T-helper 2 cell treated with Interferon-gamma antibody and Interleukin-4, amounts not matched to agents 100 ng/mL and 5 ng/mL, for 36 hours (primary cell): Measurements from ENCODE around the gene SIL1. TPM values are rescaled to one million over a fixed set of nuclear protein-coding genes. Genes with fewer than 3 reads are reported as not detected.
"Not testable (repeated sequence)": the region's sequence is repeated elsewhere in the genome, so short reads cannot be mapped to it uniquely, and the experiment has no call there.

ENCODE experiments used
- intact Hi-C: fragments of 100-400 bp; cut with micrococcal nuclease; formaldehyde crosslinking; loops from one replicate; pipeline ENCODE4 v1.15.1; 2023
- total RNA-seq: library from RNA; stranded (reverse); gene quantifications from 2 replicates; pipeline ENCODE4 v1.2.3, GENCODE V29; 2022

The SIL1 gene
- total RNA-seq, 1 donor from 2014 or later: 21.6 TPM

DNA sequence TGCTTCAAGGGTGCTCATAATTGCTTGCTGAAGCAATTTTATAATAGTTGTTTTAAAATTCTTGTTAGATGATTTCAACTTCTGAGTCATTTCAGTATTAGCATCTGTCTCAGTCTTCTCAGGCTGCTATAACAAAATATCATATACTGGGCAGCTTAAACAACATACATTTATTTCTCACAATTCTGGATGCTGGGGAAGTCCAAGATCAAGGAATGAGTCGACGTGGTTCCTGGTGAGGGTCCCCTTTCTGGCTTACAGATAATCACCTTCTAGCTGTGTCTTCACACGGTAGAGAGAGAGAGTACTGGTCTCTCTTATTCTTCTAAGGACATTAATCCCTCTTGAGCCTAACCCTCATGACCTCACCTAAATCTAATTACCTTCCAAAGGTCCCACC is 160.4 kb downstream of the SIL1 start:
- intact Hi-C loops: no loop called here

DNA sequence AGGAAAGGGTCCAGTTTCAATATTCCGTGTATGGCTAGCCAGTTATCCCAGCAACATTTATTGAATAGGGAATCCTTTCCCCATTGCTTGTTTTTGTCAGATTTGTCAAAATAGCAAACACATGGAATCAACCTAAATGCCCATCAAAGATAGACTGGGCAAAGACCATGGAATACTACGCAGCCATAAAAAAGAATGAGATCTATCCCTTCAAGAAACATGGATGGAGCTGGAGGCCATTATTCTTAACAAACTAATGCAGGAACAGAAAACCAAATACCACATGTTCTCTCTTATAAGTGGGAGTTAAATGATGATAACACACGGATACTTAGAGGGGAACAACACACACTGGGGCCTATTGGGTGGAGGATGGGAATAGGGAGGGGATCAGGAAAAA is 161.8 kb downstream of the SIL1 start:
- intact Hi-C loops: not testable (repeated sequence)

DNA sequence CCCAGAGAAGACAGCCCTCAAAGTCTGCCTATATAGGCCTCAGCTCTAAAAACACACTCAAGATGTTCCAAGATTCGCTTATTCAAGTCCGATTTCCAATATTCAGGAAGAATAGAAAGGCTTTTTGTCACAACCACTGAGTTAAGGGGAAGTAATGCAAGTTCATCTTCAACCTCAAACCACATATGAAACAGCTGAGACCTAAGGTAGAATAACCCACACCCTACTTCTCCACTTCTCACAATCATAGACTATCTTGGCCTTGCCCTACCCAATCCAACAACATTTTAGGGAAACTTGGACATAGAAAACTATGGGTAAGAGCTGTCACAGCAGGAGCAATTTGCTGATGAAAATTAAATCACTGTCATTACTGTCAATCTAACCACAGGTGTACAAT is 171.0 kb downstream of the SIL1 start:
- intact Hi-C loops: no loop called here

DNA sequence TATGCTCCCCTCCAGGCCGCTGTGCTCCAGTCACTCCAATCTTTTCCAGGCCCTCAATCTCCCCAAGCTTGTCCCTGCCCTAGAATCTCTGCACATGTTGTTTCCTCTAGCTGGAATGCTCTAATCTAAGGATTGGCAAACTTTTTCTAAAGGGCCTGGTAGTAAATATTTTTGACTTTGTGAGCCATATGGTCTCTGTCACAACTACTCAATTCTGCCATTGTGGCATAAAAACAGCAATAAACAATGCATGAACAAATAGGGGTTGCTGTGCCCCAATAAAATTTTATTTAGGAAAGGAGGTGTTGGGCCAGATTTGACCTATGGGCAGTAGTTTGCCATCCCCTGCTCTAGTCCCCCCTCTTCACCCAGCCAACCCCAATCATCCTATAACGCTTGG is 172.5 kb downstream of the SIL1 start:
- intact Hi-C loops: no loop called here

DNA sequence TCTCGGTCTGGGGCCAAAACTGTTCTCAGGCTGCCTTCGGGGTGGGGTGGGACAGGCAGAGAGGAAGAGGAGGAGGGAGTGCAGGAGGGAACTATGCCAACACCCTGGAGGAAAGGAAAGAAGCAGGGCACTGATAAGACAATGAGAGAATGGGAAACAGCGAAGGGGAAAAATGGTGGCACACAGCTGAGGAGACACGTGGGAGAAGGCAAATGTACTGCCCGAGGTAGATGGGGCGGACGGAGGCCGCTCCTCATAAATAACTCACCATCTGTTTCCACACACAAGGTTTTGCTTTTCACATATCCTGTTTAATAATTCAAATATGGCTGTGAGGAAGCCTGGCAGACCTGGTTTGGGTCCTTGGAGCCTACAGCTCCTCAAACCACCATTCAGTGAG is 174.9 kb downstream of the SIL1 start:
- intact Hi-C loops: no loop called here

DNA sequence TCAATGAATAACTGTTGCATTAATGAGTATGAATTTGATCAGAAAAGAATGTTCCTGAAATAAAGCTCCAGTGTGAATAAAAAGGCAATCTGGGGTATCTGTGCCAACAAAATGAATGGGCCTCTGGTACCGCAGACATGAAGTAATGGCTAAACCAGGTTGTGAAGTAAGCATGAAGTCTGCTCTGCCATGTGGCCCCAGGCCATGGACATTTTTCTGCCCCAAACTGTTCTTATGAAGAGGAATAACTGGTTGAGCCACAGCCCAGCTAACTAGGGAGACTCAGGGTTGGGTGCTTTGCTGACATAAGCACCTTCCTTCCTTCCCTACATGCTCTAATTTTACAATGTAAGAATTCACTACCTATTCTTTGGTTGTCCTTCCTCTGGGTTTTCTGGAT is 175.6 kb downstream of the SIL1 start:
- intact Hi-C loops: no loop called here

DNA sequence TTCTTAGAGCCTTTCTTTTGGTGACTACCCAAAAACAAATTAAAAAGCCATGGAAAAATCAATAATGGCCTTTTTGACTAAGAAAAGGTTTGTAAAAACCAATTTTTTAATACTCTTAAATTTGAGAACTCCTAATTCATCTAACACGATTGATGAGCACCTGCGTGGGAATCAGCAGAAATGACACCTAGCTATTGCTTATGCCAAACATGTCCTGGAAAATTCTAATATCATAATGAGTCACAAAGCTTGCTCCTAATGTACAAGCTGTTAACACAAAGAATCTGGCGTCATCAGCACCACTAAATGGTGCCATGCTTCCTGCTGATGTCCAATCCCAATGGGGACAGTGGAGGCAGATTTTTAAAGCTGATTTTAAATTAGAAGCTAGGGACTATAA is 176.8 kb downstream of the SIL1 start:
- intact Hi-C loops: no loop called here

DNA sequence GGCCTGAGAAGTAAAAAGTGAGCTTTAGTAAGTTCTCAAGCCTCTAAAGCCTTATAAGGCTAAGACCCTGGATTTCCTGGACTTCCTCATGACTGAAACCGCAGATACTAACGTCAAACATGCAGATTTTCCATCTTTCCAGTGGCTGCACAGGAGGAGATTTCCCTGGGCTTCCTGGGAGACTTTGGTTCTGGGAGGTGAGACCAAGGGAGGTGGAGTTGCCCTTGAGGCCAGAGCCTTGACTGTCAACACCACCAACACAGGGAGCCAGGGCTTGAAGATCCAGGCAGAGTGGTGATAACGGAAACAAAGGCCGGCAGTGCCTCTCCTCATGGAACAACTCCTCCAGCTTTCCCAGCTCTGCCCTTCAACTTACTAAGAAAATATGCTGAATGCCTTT is 178.3 kb downstream of the SIL1 start:
- intact Hi-C loops: no loop called here

DNA sequence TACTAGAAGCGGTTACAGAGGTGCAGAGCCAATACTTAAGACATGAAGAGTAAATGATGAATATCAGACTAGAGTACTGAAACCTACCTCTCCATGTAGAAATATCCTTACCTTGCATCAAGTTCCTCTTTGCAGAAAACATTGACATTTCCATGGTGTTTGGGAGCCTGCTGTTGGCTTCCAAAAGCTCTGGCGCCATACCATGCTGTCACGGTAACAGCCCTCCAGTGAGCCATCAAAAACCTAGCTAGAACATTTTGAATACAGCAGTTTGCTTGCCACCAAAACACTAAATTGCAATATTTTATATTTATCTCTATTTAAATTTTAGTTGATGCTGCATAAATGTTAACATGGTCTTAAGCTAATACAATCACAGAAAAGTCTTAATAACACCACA is 179.0 kb downstream of the SIL1 start:
- intact Hi-C loops: no loop called here

DNA sequence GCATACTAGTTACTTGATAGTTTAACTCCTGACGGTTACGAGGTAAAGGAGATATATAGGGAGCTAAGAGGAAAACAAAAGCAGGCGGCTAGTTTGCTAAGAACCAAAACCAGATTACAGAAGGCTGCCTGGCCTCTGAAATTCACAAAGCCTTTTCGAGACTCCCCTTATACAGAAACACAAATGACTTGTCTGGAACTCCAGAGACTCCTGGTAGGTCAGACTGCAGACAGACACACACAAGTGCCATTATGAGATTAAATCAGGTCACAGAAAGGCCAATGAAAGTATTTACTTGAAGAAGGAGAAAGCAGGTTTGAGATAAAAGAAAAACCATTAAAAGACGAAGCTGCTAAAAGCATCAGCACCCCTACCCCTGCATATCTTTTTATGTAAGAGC is 180.5 kb downstream of the SIL1 start:
- intact Hi-C loops: no loop called here

DNA sequence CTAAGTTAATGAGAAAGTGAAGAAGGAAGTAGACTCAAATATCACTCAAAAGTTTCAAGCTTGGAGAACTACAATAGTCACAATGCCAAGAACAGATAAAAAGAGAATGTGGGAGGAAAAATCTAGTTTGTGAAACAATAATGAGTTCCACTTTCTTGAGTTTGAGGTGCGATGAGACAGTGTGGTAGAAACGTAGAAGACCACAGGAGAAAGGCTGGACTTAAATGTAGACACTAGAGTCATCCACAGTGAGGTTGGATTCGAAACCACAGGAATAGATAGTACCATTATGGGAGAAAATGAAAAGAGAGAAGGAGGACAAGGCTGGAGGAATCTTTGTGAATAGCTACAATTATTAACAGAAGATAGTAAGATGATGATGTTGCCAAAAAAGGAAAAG is 182.0 kb downstream of the SIL1 start:
- intact Hi-C loops: no loop called here

DNA sequence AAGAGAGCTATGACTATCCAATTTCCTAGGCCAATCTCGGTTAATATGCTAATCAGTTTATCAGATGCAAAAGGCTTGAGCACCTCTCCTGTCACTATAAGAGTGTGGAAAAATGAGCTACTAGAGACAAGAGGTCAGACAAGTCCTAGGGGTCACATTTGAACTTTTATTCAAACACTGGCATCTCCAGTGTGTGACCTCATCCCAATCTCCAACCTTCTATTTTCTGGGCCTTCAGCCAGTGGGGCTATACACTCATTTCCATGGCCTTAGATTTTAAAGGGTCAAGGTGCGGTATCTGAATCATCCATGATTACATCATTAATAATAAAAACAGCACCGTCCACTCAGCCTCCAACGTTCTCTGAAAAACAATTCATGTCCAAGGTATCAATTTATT is 183.4 kb downstream of the SIL1 start:
- intact Hi-C loops: no loop called here

DNA sequence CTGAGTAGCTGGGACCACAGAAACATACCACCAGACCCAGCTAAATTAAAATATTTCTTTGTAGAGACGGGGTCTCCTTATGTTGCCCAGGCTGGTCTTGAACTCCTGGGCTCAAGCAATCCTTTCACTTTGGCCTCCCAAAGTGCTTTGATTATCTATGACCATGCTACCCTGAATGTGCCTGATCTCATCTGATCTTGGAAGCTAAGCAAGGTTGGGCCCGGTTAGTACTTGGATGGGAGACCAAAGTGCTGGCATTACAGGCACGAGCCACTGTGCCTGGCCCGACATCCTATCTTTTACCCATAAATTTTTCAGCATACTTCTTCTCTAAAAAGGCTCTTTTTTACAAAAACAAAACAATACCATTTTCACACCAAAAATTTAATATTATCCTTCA is 186.0 kb downstream of the SIL1 start:
- intact Hi-C loops: no loop called here

DNA sequence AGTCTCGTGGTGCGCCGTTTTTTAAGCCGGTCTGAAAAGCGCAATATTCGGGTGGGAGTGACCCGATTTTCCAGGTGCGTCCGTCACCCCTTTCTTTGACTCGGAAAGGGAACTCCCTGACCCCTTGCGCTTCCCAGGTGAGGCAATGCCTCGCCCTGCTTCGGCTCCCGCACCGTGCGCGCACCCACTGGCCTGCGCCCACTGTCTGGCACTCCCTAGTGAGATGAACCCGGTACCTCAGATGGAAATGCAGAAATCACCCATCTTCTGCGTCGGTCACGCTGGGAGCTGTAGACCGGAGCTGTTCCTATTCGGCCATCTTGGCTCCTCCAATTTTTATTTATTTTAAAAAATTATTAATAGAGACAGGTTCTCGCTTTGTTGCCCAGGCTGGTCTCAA is 187.0 kb downstream of the SIL1 start:
- intact Hi-C loops: not testable (repeated sequence)

DNA sequence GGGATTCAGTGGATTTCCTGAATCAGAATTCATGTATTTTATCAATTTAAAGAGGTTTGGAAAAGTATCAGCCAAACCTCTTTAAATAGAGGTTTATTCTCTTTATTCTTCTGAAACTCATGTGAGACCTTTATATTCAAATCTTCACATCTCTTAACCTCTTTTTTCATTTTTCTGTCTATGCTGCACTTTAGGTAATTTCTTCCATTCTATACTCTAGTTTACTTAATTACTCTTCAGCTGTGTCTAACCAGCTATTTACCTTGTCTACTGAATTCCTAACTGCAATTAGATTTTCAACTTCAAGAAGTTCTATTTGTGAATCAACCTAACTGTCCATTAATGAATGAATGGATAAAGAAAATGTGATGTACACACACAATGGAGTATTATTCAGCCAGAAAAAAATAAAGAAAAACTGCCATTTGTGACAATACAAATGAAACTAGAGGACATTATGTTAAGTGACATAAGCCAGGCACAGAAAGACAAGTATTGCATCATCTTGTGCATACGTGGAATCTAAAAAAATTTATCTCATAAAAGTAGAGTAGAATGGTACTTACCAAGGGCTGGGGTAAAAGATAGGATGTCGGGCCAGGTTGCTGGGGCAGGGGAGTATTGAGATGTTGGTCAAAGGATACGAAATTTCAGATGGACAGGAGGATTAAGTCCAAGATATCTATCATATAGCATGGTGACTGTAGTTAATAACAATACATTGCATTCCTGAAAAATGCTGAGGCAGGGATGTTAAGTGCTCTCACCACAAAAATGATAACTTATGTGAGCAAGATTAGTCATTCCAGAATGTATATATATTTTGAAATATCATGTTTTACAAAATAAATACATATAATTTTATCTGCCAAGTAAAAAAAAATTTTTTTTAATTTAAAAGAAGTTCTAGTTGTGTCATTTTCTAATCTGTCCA is 193.5 kb downstream of the SIL1 start:
- intact Hi-C loops: no loop called here

DNA sequence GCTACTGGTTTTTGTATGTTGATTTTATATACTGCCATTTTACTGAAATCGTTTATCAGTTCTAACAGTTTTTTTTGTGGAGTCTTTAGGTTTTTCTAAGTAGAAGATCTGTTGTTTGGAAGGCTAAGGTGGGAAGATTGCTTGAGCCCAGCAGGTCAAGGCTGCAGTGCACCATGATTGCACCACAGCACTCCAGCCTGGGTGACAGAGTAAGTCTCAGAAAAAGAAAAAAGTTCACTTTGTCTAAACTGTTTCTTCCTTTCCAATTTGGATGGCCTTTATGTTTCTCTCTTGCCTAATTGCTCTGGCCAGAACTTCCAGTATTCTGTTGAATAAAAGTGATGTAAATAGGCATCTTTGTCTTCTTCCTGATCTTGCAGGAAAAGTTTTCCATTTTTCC is 198.5 kb downstream of the SIL1 start:
- intact Hi-C loops: no loop called here

DNA sequence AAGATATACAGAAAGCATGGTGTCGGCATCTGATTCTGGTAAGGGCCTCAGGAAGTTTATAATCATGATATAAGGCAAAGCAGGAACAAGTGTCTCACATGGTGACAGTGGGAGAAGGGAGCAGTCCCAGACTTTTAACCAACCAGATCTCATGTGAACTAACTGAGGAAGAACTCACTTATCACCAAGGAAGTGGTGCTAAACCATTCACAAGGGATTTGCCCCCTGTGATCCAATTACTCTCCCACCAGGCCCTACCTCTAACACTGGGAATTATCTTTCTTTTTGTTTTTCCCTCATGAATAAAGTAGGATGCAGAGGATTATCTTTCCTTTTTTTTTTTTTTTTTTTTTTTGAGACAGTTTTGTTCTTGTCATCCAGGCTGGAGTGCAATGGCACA is 199.6 kb downstream of the SIL1 start:
- intact Hi-C loops: no loop called here

DNA sequence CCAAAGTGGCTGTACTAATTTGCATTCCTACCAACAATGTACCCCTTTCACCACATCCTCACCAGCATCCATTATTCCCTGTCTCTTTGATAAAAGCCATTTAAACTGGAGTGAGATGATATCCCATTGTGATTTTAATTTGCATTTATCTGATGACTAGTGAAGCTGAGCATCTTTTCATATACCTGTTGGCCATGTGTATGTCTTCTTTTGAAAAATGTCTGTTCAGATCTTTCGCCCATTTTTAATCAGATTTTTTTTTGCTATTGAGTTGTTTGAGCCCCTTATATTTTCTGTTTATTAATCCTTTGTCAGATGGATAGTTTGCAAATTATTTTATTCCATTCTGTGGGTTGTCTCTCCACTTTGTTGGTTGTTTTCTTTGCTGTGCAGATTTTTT is 202.0 kb downstream of the SIL1 start:
- intact Hi-C loops: no loop called here

DNA sequence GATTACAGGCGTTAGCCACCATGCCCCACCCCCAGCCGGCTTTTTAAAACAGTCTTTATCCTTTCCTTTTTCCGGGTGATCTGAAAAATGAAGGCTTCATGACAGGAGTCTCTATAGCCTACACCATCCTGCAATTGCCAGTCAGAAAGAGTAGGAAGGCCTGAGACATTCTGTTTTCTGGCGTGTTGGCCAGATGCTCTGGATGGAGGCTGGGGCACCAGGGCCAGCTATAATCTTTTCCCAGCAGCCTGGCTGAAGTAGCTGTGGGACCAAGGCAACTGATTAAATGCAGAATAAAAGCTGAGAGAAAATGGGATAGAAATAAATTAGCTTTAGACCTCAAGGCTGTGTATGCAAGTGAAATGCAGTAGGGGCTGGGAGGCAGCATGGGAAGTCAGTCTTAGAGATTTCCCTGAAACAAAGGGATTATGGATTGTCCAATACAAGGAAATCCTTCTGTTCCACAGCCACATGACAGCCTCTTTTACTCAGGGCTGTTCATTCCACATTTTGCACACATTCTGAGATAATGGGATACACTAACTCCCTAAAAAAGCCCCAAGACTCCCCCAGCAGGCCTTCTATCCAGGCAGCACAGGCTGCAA is 207.1 kb downstream of the SIL1 start:
- intact Hi-C loops: no loop called here

DNA sequence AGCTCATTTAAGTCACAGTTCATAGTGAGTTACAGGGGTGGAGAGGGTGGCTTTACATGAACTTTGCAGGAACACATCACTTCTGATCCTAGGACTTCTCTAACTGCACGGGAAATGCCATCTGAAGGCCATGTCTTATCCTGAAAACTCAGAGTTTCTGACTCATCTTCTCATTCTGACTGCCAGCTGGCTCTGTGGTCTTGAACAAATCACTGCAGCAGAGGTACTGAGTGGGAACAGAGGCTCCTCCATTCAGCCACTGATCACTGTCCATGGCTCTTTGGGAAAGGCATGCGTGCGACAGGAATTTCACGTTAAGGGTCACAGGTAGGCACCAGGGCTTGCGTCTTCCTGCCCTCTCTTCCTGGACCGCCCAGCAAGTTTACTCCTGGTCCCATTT is 208.4 kb downstream of the SIL1 start:
- intact Hi-C loops: no loop called here

DNA sequence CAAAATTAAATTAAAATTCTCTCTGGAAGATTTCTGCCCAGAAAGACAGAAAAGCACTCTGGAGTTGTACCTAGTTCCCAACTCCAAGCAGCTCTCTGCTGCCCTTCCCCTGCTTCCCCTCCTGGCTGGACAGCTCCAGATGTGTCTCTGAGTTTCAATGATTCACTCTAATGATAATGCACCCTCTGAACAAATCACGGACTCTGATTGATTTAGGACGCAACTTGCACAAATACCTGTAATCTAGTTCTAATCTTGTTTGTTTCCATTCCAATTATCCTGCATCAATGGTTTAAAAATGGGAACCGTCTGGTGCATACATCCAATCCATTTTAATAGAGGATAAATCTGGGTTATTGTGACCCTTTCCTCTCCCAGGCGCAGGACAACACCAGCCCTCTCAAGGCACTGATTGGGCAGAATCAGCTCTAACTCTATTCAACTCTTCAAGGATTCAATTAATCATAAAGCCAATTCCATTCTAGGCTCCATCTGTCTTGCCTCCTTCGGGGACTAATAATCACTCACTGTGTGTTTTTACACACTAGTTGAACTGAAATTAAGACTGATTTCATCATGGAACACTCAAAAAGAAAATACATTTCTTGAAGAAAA is 211.9 kb downstream of the SIL1 start:
- intact Hi-C loops: no loop called here

DNA sequence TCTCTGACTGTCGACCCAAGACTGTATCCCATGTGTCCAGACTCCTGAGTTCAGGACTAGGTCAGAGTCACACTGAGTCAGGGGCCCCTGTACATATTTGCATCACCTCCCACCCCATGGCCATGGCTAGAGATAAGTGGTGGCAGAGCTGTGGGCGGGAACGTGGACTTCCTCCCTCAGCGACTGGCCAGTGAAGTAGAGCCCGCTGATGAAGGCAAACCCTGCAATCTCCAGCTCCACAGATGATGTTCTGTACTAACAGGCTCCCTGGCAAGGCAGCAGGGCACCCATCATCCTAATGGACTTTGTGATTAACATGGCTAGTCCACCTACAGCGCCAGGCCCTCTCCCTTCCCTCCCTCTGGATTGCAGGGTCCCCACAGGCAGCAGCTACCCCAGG is 212.5 kb downstream of the SIL1 start:
- intact Hi-C loops: no loop called here

DNA sequence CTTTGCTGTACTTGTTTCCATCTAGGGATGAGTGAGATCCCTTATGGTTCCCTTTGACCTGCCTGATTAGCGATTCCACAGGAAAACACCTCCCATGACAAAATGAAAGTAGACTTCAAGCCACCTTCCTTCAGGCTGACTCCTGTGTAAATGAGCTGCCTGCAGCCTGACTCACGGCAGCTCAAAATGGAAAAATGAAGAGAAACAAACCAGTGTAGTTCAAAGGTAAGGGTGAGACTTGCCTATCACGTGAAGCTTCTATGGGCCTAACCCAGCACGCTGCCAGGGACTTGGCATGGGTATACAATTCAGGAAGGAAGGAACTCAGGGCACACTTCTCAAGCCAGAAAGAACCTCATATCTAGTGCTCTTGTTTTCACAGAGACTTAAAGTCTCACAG is 212.9 kb downstream of the SIL1 start:
- intact Hi-C loops: no loop called here
